HG03064 (cell line): ENCODE results near the gene CYP2F1.
"Not testable (repeated sequence)": the region's sequence is repeated elsewhere in the genome, so short reads cannot be mapped to it uniquely, and the experiment has no call there.

Experiments used
- ATAC-seq: cut with Tn5 transposase; IDR thresholded peaks from one replicate; pipeline ENCODE4 v1.9.1; 2021; ENCODE audit warnings: low read depth; ENCODE audit not compliant: unreplicated experiment

CYP2F1 gene, protein sequence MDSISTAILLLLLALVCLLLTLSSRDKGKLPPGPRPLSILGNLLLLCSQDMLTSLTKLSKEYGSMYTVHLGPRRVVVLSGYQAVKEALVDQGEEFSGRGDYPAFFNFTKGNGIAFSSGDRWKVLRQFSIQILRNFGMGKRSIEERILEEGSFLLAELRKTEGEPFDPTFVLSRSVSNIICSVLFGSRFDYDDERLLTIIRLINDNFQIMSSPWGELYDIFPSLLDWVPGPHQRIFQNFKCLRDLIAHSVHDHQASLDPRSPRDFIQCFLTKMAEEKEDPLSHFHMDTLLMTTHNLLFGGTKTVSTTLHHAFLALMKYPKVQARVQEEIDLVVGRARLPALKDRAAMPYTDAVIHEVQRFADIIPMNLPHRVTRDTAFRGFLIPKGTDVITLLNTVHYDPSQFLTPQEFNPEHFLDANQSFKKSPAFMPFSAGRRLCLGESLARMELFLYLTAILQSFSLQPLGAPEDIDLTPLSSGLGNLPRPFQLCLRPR

GRCh38 chr19:41114132-41114531 lies at the start of gene CYP2F1:
Gene CYP2F1, plus strand, starts transcription at chr19:41114432. Its CDS starts 1,757 bp downstream, at chr19:41116189.
- ATAC-seq = no peak

- ATAC-seq = no peak
These were observed 49.2 kb upstream of the CYP2F1 start for GRCh38 chr19:41064974-41065569.

GRCh38 chr19:41076286-41076685 lies 37.9 kb upstream of the CYP2F1 start:
- ATAC-seq = no peak

GRCh38 chr19:41083516-41083915 lies 30.7 kb upstream of the CYP2F1 start:
- ATAC-seq = no peak

GRCh38 chr19:41085748-41086415 lies 28.4 kb upstream of the CYP2F1 start:
- ATAC-seq = no peak

GRCh38 chr19:41088151-41088550 lies 26.1 kb upstream of the CYP2F1 start, which contains the start of gene CYP2A13:
Gene CYP2A13, plus strand, starts transcription at chr19:41088451. Its CDS starts 21 bp downstream, at chr19:41088472.
- ATAC-seq = no peak

DNA sequence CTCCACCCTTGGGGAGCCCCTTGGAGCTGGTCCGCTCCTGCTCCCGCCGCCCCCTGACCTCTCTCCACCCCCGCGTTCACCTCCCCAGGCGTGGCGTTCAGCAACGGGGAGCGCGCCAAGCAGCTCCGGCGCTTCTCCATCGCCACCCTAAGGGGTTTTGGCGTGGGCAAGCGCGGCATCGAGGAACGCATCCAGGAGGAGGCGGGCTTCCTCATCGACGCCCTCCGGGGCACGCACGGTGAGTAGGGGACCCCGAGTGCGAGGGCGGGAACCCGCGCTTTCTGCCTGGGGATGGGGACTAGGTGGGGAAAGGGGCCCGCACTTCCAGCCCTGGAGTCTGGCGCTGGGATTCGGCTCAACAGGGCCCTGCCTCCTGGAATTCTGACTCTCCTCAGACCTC lies 24.3 kb upstream of the CYP2F1 start:
- no peak for ATAC-seq

DNA sequence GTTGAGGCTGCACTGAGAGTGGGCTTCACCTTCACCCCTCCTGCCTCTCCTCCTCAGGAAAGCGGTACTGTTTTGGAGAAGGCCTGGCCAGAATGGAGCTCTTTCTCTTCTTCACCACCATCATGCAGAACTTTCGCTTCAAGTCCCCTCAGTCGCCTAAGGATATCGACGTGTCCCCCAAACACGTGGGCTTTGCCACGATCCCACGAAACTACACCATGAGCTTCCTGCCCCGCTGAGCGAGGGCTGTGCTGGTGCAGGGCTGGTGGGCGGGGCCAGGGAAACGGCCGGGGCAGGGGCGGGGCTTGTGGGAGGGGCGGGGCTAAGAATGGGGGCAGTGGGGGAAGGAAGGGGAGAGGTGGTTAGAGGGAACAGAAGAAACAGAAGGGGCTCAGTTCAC lies 18.5 kb upstream of the CYP2F1 start:
- no peak for ATAC-seq

GRCh38 chr19:41096353-41096752 lies 17.9 kb upstream of the CYP2F1 start:
- no peak for ATAC-seq

DNA sequence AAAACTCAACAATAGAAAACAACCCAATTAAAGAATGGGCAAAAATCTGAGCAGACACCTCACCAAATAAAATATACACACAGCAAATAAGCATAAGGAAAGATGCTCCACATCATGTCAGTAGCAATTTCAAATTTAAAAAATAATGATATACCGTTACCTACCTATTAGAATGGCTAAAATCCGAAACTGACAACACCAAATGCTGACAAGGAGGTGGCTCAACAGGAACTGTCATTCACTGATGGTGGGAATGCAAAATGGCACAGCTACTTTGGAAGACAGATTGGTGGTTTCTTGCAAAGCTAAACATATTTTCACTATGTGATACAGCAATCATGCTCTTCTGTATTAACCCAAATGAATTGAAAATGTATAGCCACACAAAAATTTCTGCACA lies 16.9 kb upstream of the CYP2F1 start:
- ATAC-seq = no peak

DNA sequence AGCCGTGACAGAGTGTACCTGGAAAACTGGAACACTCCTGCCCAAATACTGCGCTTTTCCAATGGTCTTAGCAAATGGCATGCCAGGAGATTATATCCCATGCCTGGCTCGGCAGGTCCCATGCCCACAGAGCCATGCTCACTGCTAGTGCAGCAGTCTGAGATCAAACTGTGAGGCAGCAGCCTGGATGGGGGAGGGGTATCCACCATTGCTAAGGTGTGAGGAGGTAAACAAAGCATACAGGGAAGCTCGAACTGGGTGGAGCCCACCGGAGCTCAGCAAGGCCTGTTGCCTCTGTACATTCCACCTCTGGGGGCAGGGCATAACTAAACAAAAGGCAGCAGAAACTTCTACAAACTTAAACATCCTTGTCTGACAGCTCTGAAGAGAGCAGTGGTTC lies 15.5 kb upstream of the CYP2F1 start:
- no peak for ATAC-seq

GRCh38 chr19:41102210-41102609 lies 12.0 kb upstream of the CYP2F1 start:
- not testable (repeated sequence) for ATAC-seq

- ATAC-seq = no peak
These were observed 8.1 kb upstream of the CYP2F1 start for GRCh38 chr19:41106177-41106576.

DNA sequence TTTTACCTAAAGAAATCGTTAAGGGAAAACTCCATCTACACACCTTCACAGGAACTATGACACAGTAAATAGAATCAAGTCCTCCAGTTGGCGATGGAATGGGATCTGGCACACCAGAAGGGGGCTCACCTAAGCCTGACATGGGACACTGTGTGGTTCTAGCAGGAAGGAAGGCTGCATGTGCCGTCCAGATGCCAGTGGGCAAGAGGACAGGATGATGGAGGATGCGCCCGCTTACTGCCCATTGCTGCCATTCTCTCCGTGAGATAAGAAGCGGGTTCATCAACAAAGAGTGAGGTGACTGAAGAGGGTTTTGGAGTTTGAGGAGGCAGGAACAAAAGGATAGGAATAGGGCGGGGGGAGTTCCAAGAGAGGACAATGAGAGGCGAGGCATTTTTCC lies 2.9 kb upstream of the CYP2F1 start:
- ATAC-seq = no peak

DNA sequence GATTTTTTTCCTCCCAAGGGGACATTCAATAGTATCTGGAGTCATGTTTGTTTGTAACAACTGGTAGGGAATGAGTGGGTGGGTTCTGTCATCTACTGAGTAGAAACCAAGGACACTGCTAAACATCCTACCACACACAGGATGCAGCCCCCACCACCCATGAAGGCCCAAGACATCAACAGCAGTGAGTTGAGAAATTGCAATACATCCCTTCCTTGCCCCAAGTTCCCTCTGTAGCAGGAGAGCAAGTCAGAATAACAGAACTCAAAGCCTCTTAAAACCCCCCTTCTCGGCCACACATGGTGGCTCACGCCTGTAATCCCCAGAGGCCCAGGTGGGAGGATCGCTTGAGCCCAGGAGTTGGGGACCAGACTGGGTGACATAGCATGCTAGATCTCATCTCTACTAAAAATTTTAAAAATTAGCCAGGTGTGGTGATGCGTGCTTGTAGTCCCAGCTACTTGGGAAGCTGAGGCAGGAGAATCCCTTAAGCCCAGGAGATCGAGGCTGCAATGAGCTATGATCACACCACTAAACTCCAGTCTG lies 2.4 kb upstream of the CYP2F1 start:
- ATAC-seq = no peak

DNA sequence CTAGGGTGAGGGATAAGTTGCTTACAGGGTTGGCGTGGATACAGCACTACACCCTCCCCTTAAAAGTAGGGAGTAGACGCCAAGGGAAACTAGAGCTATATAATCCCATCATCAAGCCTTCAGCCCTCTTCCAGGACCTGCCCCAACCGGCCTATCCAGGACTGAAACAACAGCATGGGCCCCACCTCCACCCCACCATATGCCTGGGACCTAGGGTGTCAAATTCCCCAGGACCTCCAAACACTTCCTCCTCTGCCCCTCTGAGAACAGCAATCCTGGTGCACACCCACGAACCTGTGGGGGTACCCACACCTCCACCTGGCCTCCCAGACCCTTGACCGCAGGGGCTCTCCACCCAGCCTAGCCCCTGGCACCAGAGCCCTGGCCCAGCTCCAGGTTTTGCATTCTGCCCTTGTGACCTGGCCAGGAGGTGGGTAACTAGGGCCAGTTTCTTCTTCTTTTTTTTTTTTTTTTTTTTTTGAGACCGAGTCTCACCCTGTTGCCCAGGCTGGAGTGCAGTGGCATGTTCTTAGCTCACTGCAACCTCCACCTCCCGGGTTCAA lies 1.4 kb upstream of the CYP2F1 start:
- no peak for ATAC-seq

DNA sequence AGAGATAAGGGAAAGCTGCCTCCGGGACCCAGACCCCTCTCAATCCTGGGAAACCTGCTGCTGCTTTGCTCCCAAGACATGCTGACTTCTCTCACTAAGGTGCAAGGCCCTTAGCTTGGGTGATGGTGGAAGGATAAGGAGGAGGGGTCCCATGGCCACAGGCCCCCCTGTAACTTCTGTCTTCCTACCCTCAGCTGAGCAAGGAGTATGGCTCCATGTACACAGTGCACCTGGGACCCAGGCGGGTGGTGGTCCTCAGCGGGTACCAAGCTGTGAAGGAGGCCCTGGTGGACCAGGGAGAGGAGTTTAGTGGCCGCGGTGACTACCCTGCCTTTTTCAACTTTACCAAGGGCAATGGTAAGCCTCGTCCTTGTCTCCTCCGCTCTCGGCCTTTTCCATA lies 2.0 kb downstream of the CYP2F1 start:
- no peak for ATAC-seq

DNA sequence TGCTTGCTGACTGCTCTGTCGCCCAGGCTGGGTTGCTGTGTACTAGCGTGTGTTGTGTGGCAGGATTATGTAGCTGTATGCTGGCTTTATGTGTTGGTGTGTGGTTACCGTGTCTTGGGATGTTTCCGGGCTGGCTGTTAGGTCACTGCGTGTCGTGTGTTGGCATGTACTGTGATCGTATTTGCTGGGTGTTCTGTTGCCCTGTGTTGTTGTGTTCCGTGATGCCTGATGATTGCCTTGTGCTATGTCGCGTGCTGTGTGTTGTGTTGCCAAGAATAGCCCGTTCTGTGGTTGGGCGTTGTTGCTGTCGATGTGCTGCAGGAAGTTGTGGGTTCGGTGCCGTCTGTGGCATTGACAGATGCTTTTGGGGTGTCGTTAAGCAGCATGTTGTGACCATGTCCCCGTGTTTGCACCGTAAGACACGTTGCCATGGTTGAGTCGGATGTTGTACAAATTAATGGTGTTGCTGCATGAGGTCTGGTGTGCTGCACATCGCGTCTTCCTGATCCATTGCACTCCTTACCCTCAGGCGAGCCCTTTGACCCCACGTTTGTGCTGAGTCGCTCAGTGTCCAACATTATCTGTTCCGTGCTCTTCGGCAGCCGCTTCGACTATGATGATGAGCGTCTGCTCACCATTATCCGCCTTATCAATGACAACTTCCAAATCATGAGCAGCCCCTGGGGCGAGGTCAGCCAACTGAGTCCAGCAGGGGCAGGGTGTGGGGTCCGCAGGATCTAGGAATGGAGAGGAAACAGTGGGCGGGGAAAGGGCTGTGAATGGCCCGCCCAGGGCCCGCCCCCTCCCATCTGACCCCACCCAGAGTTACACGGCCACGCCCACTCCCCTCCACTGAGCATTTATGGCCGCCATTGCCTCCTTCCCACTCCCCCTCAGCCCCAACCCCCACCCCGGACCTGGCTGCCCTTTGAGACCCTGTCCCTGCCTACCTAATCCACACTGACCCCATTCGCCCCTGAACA lies 7.0 kb downstream of the CYP2F1 start:
- not testable (repeated sequence) for ATAC-seq

DNA sequence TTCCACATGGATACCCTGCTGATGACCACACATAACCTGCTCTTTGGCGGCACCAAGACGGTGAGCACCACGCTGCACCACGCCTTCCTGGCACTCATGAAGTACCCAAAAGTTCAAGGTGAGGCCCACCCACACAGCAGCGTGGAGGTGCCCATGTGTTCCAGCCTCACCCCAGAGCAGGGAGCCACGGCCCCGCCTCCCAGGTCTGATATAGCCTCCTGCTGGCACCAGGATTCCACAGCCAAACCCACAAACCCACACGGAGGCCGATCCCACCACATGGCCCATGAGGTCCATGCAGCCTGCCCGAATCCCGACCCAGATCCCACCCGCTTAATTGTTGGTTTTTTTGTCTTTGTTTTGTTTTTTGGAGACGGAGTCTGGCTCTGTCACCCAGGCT lies 8.6 kb downstream of the CYP2F1 start:
- ATAC-seq = not testable (repeated sequence)
